SJCRH30 (cell line): ENCODE measurements around the gene VSIG2. TPM values are rescaled to one million over a fixed set of nuclear protein-coding genes. Genes with fewer than 3 reads are reported as not detected.

Experiments
- DNase-seq, 2 experiments: peaks; one replicate each; pipeline ENCODE4 v3.0.0-alpha.2; 2015 to 2020
- H3K27ac ChIP-seq: fragments of 250-450 bp; sonication (Bioruptor Pico); 2 replicates; pipeline ENCODE4 v1.5.1; 2020; ENCODE audit warnings: mild to moderate bottlenecking, moderate library complexity
- H3K27me3 ChIP-seq: fragments of 250-450 bp; sonication (Bioruptor Pico); 2 replicates; pipeline ENCODE4 v1.5.1; 2020; ENCODE audit warnings: mild to moderate bottlenecking, moderate library complexity
- H3K36me3 ChIP-seq: fragments of 250-450 bp; sonication (Bioruptor Pico); 2 replicates; pipeline ENCODE4 v1.5.1; 2020; ENCODE audit warnings: mild to moderate bottlenecking, moderate library complexity
- H3K4me1 ChIP-seq: fragments of 250-450 bp; sonication (Bioruptor Pico); 2 replicates; pipeline ENCODE4 v1.5.1; 2020; ENCODE audit warnings: mild to moderate bottlenecking, moderate library complexity
- H3K4me3 ChIP-seq: fragments of 250-450 bp; sonication (Bioruptor Pico); 2 replicates; pipeline ENCODE4 v1.5.1; 2020; ENCODE audit warnings: mild to moderate bottlenecking, moderate library complexity
- H3K9me3 ChIP-seq: fragments of 250-450 bp; sonication (Bioruptor Pico); replicated peaks from 2 replicates; pipeline ENCODE4 v1.5.1; 2020; ENCODE audit warnings: mild to moderate bottlenecking, moderate library complexity
- total RNA-seq: library from RNA; depleted of rRNA; stranded (reverse); fragments of >200 nt; shearing (Covaris generic); gene quantifications from 2 replicates; pipeline ENCODE4 v1.2.3, GENCODE V29; 2014; rRNA removed

Gene VSIG2, protein sequence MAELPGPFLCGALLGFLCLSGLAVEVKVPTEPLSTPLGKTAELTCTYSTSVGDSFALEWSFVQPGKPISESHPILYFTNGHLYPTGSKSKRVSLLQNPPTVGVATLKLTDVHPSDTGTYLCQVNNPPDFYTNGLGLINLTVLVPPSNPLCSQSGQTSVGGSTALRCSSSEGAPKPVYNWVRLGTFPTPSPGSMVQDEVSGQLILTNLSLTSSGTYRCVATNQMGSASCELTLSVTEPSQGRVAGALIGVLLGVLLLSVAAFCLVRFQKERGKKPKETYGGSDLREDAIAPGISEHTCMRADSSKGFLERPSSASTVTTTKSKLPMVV
- not detected in 2 replicates for total RNA-seq

DNA sequence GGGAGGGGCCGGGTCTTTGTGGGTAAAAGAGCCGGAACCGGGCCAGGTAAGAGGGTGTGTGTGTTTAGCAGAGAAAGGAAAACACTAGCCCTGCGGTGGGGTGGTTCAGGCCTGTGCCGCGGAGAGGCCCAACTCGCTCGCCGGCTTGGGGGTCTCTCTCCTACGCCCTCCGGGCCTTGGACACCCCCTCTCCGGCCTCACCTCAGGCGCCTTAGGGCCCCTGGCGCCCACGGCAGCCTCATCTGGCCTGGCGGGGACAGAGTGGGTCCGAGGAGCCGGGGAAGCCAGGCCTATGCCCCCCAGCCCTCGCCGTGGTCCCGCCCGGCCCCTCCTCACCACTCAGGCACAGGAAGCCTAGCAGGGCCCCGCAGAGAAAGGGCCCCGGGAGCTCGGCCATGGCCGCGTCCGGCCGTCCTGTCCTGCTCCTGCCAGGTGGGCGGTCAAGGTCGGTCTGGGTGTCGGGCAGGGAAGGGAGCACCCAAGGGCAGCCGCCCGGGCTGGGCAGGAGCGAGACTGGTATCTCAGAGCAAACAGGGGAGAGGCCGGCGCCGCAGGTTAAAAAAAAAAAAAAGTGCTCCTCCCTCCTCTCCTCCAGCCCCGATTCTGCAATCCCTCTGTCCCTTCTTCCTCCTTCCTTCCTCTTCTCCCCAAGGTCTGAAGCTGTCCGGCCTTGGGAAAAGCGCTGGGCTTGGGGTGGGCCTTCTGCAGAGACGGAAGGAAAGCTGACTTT lies at the start of gene VSIG2:
VSIG2 (minus strand) TSS at position 515 of the 730 bp plus-strand sequence; CDS start at position 397, 118 bp downstream.
- no peak for DNase-seq
- no peak within 1 kb of the TSS for H3K4me3 ChIP-seq
- H3K27ac ChIP-seq: no peak within 1 kb of the TSS
- H3K4me1 ChIP-seq: no peaks in the 10 kb centered on the region
- no peaks in the 10 kb centered on the region for H3K9me3 ChIP-seq
- no peaks in the 10 kb centered on the region for H3K36me3 ChIP-seq
- H3K27me3 ChIP-seq: no peaks in the 10 kb centered on the region

DNA sequence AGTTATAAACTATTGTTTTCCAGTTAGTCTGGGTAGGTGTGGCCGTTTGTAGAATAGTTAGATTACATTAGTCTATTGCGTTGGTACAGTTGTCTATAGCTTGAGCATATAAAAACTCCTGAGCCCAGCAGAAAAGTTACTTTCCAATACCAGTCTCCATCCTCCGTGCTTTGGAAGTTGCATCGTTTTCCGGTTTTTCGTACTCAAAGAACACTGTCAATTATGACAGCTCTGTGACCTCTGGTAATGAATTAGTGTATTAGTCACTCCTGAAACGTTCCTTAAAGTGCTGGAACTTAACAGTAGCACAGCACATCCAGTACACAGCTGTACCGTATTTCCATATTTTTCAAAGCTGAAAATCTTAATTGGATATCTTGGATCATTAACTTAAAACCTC lies 49.0 kb upstream of the VSIG2 start:
- Histone ChIP-seq H3K27ac (peak overlapping the region; percentile 92), H3K36me3 (no peaks in the 10 kb centered on the region), H3K4me3 (peak overlapping the region; percentile 95), H3K9me3 (no peaks in the 10 kb centered on the region), H3K27me3 (no peaks in the 10 kb centered on the region), H3K4me1 (peaks cover 7% of the 10 kb centered on the region)
- DNase-seq: no peak

DNA sequence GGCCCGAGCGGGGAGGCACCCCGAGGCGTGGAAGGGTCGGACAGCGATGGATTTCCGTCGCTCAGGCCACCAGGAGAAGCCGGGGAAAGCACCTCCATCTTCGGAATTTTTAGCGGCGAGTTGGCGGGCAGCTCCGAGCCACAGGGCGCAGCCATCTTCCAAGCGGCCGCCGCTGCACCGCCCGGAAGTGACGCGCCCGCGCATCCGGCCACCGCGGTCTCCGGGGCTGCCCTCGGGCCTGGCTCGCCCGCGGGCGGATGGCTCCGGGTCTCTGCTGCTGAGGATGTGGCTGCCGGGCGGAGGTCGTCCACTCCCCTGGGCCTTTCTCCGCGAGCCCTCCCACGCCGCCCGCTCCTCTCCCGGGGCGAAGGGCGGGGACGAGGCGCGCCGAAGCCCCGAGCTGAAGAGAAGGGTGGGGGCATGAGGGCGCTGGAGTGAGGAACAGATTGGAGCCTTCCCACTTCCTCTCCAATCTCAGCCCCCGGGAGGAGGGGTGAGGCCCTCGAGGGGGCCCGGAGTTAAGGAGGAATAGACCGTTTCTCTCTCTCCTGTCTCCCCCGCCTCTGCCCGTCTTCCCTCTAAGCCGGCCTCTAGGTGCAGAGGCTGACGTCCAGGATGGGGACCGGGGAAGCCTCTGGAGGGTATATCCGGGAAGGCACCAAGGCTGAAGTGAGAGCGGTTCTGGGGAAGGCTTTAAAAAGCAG lies 48.3 kb upstream of the VSIG2 start, which contains the start of gene MSANTD2:
MSANTD2 (minus strand) TSS at position 181 of the 704 bp plus-strand sequence; CDS start at position 155, 26 bp downstream.
- H3K27me3 ChIP-seq: no peaks in the 10 kb centered on the region
- H3K4me3 ChIP-seq: peak within 1 kb of the TSS; percentile 95
- H3K27ac ChIP-seq: peak within 1 kb of the TSS; percentile 92
- peaks cover 7% of the 10 kb centered on the region for H3K4me1 ChIP-seq
- no peaks in the 10 kb centered on the region for H3K36me3 ChIP-seq
- H3K9me3 ChIP-seq: no peaks in the 10 kb centered on the region
- DNase-seq: peak; percentile 73 to 79

DNA sequence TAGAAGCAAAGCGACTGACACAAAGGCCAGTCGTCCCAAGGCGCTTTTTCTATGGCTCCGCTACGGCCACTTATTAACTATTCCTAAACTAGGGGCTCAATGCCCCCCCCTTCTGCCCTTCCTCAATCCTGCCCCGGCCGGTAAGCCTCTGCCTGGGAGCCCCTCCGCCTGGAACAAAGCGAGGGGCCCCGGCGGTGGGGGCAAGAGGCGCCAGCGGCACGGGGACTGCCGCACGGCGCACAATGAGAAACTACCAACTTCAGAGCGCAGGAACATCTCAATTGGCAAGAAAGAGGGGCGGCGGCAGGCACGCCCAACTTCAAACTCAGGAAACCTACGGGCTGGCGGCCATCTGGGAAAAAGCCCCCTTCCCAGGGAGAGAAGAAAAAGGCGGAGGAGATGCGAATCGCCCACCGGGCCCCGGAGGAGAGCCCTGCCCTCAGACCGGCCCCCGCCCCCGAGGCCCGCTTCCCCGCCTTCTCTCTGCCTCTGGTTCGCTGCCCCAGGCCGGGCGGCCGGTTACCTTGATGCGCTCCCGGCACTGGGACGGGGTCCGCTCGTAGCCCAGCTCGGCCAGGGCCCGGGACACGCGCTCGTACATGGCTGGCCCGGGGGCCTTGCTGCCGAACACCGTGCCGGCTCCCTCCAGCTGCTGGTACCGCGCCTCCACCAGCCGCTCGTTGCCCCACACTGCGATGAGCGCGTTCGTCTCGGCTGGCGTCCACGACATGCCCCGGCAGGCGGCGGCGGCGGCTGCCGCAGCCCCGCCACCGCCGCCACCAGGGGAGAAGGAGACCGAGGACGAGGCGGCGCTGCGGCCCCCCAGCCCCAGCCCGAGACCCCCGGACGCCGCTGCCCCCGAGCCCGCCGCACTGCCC lies 47.5 kb upstream of the VSIG2 start:
- peak; percentile 22 to 37 for DNase-seq
- H3K4me3 ChIP-seq: peak overlapping the region; percentile 95
- peaks cover 7% of the 10 kb centered on the region for H3K4me1 ChIP-seq
- no peaks in the 10 kb centered on the region for H3K36me3 ChIP-seq
- no peaks in the 10 kb centered on the region for H3K27me3 ChIP-seq
- H3K27ac ChIP-seq: peak overlapping the region; percentile 92
- no peaks in the 10 kb centered on the region for H3K9me3 ChIP-seq

DNA sequence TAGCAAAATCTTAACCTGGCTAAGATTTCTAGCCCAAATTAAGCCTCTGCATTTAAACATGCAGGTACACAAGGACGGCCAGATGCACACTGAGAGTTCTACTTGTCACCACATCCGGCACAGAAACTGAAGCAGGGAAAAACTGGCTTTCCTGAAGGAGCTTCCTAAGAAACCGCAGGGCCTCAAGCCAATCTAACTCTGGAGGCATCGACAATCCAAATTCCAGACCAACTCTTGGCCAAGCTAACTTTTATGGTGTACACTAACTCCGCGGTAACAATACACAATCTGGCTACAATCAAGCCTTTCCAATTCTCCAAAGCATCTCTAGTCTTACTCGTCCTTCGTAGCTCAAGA lies 46.9 kb upstream of the VSIG2 start:
- Histone ChIP-seq H3K27me3 (no peaks in the 10 kb centered on the region), H3K36me3 (no peaks in the 10 kb centered on the region), H3K9me3 (no peaks in the 10 kb centered on the region), H3K4me1 (peaks cover 7% of the 10 kb centered on the region), H3K4me3 (peak overlapping the region; percentile 95), H3K27ac (peak overlapping the region; percentile 92)
- DNase-seq: peak in 1 of 2 experiments; percentile 32

DNA sequence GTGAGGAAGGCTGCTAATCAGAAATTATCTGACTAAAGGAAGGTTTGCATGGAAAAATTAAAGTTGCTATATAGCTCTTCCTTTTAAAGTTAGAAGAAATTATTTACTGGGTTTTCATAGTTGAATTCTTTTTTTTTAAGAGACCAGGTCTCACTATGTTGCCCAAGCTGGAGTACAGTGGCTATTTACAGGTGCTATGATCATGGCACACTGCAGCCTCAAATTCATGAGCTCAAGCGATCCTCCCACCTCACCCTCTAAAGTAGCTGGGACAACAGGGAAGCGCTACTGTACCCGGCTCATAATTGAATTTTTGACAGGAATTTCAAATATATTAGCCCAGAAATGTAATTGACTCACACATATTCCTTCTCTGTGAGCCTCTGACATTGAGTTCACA lies 44.3 kb upstream of the VSIG2 start:
- H3K4me1 ChIP-seq: peaks cover 10% of the 10 kb centered on the region
- no peak overlapping the region for H3K27ac ChIP-seq
- H3K27me3 ChIP-seq: no peaks in the 10 kb centered on the region
- H3K9me3 ChIP-seq: no peaks in the 10 kb centered on the region
- DNase-seq: no peak
- no peaks in the 10 kb centered on the region for H3K36me3 ChIP-seq
- H3K4me3 ChIP-seq: no peak overlapping the region

DNA sequence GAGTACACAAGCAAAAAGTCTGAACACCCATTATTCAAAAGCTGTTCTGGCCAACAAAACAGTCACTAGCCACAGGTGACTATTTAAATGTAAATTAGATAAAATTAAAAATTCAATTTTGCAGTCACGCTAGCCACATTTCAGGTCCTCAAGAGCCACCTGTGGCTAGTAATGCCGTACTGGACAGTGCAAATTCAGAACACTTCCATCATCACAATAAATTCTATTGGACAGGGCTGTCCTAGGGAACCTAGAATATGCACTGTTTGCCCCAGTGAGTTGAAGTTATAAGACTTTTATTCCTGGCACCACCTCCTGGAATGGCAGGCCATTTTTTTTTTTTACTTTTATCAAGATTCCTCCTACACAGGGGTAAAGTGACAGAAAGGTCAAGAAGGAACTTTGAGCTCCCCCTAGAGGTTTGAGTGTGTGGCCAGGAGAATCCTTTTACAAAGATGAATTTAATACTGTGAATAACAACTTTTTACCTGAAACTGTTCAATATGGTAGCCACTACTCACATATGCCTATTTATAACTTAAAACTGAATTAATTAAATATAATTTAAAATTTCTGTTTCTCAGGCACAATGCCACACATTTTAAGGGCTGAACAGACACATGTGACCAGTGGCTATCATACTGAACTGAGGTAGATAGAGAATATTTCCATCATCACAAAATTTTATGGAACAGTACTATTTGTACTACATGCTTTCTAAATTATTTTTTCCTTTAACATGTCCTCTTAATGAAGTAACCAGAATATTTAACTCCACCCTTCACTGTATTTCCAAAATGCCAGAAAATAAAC lies 41.6 kb upstream of the VSIG2 start:
- no peaks in the 10 kb centered on the region for H3K9me3 ChIP-seq
- no peaks in the 10 kb centered on the region for H3K27me3 ChIP-seq
- no peak overlapping the region for H3K27ac ChIP-seq
- DNase-seq: peak in 1 of 2 experiments; percentile 62
- no peaks in the 10 kb centered on the region for H3K36me3 ChIP-seq
- H3K4me3 ChIP-seq: no peak overlapping the region
- H3K4me1 ChIP-seq: peaks cover 7% of the 10 kb centered on the region

DNA sequence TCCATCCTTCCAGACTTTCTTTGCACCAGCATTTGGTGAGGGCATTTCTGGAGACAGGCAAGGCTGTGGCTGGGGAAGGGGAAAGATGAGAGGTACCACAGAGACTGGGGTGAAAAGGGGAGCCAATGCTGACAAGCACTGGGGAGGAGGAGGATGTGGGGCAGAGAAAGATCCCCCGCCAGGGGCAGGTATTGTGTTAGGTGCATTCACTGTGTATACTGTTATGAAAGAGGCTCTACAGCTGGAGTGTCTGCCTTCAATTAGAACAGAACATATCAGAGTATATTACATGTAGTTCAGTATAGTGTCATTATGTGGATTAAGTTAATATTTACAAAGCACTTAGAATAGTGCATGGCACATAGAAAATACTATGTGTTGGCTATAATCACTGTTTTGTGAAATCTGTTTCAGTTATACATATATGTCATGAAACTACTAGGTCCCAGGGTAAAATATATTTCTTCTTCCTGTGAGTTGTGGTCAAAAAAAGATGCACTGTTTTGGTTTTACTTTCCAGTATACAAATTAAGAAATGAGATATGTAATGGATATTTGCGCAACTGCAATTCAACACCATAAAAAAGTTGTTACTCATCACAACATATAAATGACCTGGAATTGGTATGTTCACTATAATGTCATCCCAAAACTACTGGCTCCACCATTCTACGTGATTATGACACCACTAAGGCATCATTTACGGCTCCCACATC lies 39.7 kb upstream of the VSIG2 start:
- Histone ChIP-seq H3K36me3 (no peaks in the 10 kb centered on the region), H3K27ac (no peak overlapping the region), H3K27me3 (no peaks in the 10 kb centered on the region), H3K9me3 (no peaks in the 10 kb centered on the region), H3K4me1 (peaks cover 7% of the 10 kb centered on the region), H3K4me3 (no peak overlapping the region)
- DNase-seq: no peak

DNA sequence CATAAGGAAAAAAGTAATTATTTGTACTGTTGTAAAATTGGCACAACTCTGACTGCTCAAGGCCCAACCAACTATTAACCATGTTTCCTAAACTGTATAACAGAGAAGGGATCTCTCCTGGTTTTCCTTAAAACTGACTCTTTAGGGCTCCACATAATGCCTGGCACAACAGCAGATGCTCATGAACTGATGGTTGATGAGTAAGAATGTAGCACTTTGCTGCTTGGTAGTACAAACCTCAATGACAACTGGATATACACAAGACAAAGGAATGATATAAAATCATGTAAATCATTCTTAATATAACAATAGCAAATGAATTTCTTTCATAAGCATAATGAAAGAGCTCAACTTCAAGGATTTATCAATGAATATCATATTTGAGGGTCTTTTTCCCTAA lies 36.5 kb upstream of the VSIG2 start:
- Histone ChIP-seq H3K36me3 (no peaks in the 10 kb centered on the region), H3K27ac (no peak overlapping the region), H3K4me3 (no peak overlapping the region), H3K9me3 (no peaks in the 10 kb centered on the region), H3K4me1 (peaks cover 7% of the 10 kb centered on the region), H3K27me3 (no peaks in the 10 kb centered on the region)
- DNase-seq: no peak

DNA sequence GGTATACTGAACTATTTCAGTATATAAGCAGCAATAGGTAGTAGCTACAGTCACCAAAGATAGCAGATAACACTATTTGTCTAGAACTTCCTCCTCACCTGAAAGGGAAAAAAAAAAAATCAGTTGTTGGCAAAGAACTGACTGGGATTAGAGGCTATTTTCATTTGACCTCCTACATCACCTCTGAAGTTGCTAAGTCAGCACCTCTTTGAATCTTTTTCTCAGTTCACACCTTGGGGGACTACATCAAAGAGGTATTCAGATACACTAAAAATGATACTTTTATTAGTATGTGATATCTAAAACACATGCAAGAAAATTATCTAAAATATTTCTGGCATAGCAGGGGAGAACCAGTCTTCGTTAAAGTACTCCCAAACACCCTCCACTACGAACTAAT lies 32.0 kb upstream of the VSIG2 start:
- no peaks in the 10 kb centered on the region for H3K27me3 ChIP-seq
- DNase-seq: no peak
- H3K4me1 ChIP-seq: no peaks in the 10 kb centered on the region
- H3K27ac ChIP-seq: no peak overlapping the region
- no peaks in the 10 kb centered on the region; the same call in 1 of the 2 replicates for H3K36me3 ChIP-seq
- no peak overlapping the region for H3K4me3 ChIP-seq
- no peaks in the 10 kb centered on the region for H3K9me3 ChIP-seq

DNA sequence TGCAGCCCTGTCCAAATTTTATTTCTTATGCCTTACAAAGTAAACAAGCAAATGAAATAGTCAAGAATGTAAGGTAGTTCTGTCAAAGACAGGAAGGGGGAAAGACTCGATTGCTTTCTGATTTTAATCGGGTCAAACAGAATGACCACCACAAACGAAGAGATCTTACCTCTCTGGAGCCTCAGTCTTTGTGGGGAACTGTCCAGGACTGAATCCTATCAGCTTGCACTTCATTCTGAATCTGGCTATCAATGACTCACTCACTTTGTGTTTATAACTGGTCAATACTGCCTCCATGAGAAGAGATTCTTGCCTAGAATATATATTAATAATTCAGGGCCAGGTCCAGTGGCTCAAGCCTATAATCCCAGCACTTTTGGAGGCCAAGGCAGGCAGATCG lies 30.9 kb upstream of the VSIG2 start:
- Histone ChIP-seq H3K4me3 (no peak overlapping the region), H3K27ac (no peak overlapping the region), H3K27me3 (no peaks in the 10 kb centered on the region), H3K4me1 (no peaks in the 10 kb centered on the region), H3K9me3 (no peaks in the 10 kb centered on the region), H3K36me3 (no peaks in the 10 kb centered on the region; the same call in 1 of the 2 replicates)
- DNase-seq: no peak

DNA sequence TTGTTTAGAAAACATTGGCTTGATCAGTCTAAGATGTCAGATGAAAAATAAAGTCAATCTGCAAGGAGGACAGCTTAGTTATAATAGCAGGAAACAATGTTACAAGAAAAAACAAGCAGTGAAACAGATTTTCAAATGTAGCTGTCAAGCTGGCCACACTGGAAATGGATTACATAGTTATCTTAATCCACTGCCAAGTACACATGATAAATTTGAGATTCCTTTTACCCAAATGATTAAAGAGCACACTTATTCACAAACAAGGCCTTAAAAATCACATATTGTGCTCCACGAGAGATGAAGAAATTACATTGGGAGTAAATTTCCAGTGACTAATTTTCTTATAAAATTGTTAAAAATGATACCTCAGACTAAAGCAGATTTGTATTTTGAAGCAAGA lies 27.5 kb upstream of the VSIG2 start:
- no peaks in the 10 kb centered on the region for H3K9me3 ChIP-seq
- no peak overlapping the region for H3K27ac ChIP-seq
- H3K36me3 ChIP-seq: peaks cover 2% of the 10 kb centered on the region; the same call in 1 of the 2 replicates
- no peak overlapping the region for H3K4me3 ChIP-seq
- no peaks in the 10 kb centered on the region for H3K27me3 ChIP-seq
- no peak for DNase-seq
- H3K4me1 ChIP-seq: no peaks in the 10 kb centered on the region

DNA sequence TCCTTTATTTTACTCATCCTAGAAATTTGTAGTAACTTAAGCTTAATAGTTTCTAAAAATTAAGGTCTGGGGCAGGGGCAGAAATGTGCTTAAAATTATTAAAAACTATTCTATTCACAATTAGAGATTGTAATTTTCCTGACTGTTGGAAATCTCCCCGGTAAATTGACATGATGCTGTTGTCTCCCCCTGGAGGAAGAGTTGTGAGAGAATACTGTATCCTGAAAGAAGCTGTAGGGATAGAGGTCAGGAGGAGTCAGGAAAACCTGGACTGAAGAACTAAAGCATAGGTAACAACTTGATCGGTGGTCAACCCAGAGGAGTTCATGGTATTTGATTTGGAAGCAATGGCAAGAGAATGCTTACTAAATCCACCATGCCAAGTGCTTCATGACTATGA lies 26.2 kb upstream of the VSIG2 start:
- no peak for DNase-seq
- H3K4me3 ChIP-seq: no peak overlapping the region
- no peaks in the 10 kb centered on the region for H3K9me3 ChIP-seq
- H3K4me1 ChIP-seq: no peaks in the 10 kb centered on the region
- H3K27me3 ChIP-seq: no peaks in the 10 kb centered on the region
- no peak overlapping the region for H3K27ac ChIP-seq
- H3K36me3 ChIP-seq: peaks cover 3% of the 10 kb centered on the region; the same call in 1 of the 2 replicates
